Panc1 (cell line): ENCODE measurements around the gene ABHD14A. TPM values are rescaled to one million over a fixed set of nuclear protein-coding genes. Genes with fewer than 3 reads are reported as not detected.

ENCODE experiments used
- ATAC-seq: fragments of 200-7000 bp; cut with Tn5 transposase; 2 replicates; pipeline ENCODE4 v1.9.1; 2020; ENCODE audit warnings: mild to moderate bottlenecking, moderate library complexity
- BruUV-seq: library from RNA; stranded (reverse); fragments of 400-500 nt; replicated peaks from 2 replicates; lab custom pipeline; 2021; lab: Mats Ljungman, UMichigan
- CTCF ChIA-PET: fragments of 300-600 bp; sonication (Branson Sonifier 250); formaldehyde crosslinking; loops from one replicate; lab custom pipeline; 2022; ENCODE audit warnings: antibody characterized with exemption; lab: Charles Lee
- POLR2A ChIA-PET: fragments of 300-600 bp; sonication (Branson Sonifier 250); formaldehyde crosslinking; loops from one replicate; lab custom pipeline; 2022; ENCODE audit warnings: antibody characterized with exemption; lab: Charles Lee
- DNase-seq: peaks from one replicate; pipeline ENCODE4 v3.0.0-alpha.2; 2010; ENCODE audit warnings: low read depth, low spot score
- H3K27ac ChIP-seq: 2 replicates; pipeline ENCODE4 v1.5.1; 2011; ENCODE audit warnings: mild to moderate bottlenecking, low read length, inconsistent platforms
- H3K27me3 ChIP-seq: fragments of 200-500 bp; sonication (Bioruptor generic); 2 replicates; pipeline ENCODE4 v1.6.0; 2014; ENCODE audit warnings: low read length, inconsistent platforms; ENCODE audit not compliant: control insufficient read depth, insufficient read depth
- H3K36me3 ChIP-seq: fragments of 200-500 bp; sonication (Bioruptor generic); 2 replicates; pipeline ENCODE4 v1.5.1; 2014; ENCODE audit warnings: inconsistent platforms, mild to moderate bottlenecking, low read length, moderate library complexity; ENCODE audit not compliant: control insufficient read depth, insufficient read depth
- H3K4me1 ChIP-seq: 2 replicates; pipeline ENCODE4 v1.5.1; 2011; ENCODE audit warnings: inconsistent platforms, mild to moderate bottlenecking, low read length, moderate library complexity; ENCODE audit not compliant: control insufficient read depth, insufficient read depth
- H3K4me3 ChIP-seq, 2 experiments: 2 replicates each; pipeline ENCODE4 v1.5.1; 2011 to 2012; ENCODE audit warnings: low read depth in 2 of 2, low read length in 2 of 2, mild to moderate bottlenecking in 2 of 2, inconsistent platforms in 1 of 2, moderate library complexity in 1 of 2
- H3K9me3 ChIP-seq: fragments of 200-500 bp; sonication (Bioruptor generic); 2 replicates; pipeline ENCODE4 v1.5.1; 2014; ENCODE audit warnings: low read depth, mild to moderate bottlenecking, inconsistent platforms, low read length, moderate library complexity; ENCODE audit not compliant: control insufficient read depth, insufficient read depth
- POLR2AphosphoS5 ChIP-seq: IDR thresholded peaks from 2 replicates; pipeline ENCODE4 v1.6.1; 2012; ENCODE audit warnings: mild to moderate bottlenecking, low read depth, low read length, moderate library complexity
- SIN3A ChIP-seq: IDR thresholded peaks from 2 replicates; pipeline ENCODE4 v1.6.1; 2012; ENCODE audit warnings: low read depth, mild to moderate bottlenecking, low read length, moderate library complexity, borderline replicate concordance; ENCODE audit not compliant: insufficient read depth
- TCF7L2 ChIP-seq: IDR thresholded peaks from 2 replicates; pipeline ENCODE4 v1.6.1; 2011; ENCODE audit warnings: mild to moderate bottlenecking, low read depth, low read length, inconsistent platforms
- in situ Hi-C: cut with HindIII; loops from 2 replicates; pipeline ENCODE4 v1.10.0; 2016; ENCODE audit warnings: low sequenced_read_pairs, low pct_unique_long_range_greater_than_20kb
- intact Hi-C: fragments of 100-400 bp; cut with micrococcal nuclease; formaldehyde crosslinking; loops from one replicate; pipeline ENCODE4 v1.10.0; 2022; ENCODE audit not compliant: unreplicated experiment
- total RNA-seq: library from RNA; stranded (reverse); gene quantifications from one replicate; pipeline ENCODE4 v1.2.1, GENCODE V29; 2021; ENCODE audit not compliant: unreplicated experiment
- TF ChIP-seq, protein P1 (sequence below): fragments of 450-650 bp; IDR thresholded peaks from 2 replicates; pipeline ENCODE4 v1.5.1; 2017; ENCODE audit warnings: mild to moderate bottlenecking
- TF ChIP-seq, protein P2 (sequence below), 2 experiments: IDR thresholded peaks; 2 replicates each; pipeline ENCODE4 v1.6.1; 2011 to 2012; ENCODE audit warnings: low read depth in 2 of 2, control low read depth in 1 of 2, low read length in 1 of 2, mild to moderate bottlenecking in 1 of 2, moderate library complexity in 1 of 2; ENCODE audit not compliant: insufficient read depth in 1 of 2

ABHD14A gene
- total RNA-seq, 1 experiment from 2014 or later = 11.3 TPM

DNA sequence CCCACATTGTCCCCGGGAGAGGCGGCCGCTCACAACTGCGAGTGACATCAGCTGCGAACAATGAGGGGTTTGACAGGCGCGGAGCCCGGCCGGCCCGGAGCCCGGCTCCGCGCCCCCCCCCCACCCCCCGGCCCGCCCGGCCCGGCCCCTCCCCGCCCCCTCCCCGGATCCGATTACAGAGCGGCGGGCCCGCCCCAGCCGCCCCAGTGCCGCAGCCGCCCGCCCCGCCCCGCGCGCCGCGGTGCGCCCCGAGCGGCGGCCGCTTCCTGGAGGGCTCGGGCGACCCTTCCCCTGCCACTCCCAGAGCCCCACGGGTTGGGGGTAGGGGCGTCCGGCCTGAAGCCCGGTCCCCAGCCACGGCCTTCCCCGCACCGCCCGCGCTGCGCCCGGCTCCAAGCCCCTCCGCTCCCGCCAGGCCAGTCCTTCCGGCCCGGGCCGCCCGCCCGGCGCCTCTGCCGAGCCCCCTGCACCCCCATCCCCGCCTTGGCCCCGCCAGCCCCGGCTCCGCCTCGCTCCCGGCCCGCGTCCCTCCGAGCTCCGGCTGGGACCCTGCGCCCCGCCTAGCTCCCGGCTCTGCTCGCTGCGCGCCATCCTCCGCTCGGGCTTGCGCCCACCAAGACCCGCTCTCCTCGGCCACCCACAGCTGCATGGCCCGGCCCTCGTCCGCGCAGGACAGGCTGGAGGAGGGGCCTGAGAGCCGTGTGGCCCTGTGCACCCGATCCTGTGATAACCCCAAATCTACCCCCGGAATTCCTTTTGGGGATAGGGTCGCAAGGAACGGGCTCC, 7.3 kb upstream of the ABHD14A start, which contains the start of gene PCBP4:
PCBP4 (minus strand) TSS at position 71 of the 786 bp plus-strand sequence. CDS start 6,214 bp downstream, outside the sequence.
- ChIA-PET CTCF (interaction anchor here (0.6 kb wide), 2 partner anchors 17 to 37 kb away, joined by 3 to 8 read pairs; no protein-coding TSS in a partner anchor), POLR2A (interaction anchor here (1.2 kb wide), 1 partner anchor 245 kb away, joined by 3 read pairs; no protein-coding TSS in a partner anchor)
- Histone ChIP-seq H3K27me3 (no peaks in the 10 kb centered on the region), H3K36me3 (no peaks in the 10 kb centered on the region), H3K27ac (peak within 1 kb of the TSS; percentile 85), H3K4me1 (peaks cover 12% of the 10 kb centered on the region), H3K9me3 (no peaks in the 10 kb centered on the region), H3K4me3 (peak within 1 kb of the TSS; percentile 58 to 71)
- TF ChIP-seq TCF7L2 (no peak), SIN3A (0 out of 2 replicates have a peak, but pooled peaks have one; percentile 6), POLR2AphosphoS5 (peak; percentile 20; the same call in 1 of the 2 replicates)
- TF ChIP-seq, protein P1, sequence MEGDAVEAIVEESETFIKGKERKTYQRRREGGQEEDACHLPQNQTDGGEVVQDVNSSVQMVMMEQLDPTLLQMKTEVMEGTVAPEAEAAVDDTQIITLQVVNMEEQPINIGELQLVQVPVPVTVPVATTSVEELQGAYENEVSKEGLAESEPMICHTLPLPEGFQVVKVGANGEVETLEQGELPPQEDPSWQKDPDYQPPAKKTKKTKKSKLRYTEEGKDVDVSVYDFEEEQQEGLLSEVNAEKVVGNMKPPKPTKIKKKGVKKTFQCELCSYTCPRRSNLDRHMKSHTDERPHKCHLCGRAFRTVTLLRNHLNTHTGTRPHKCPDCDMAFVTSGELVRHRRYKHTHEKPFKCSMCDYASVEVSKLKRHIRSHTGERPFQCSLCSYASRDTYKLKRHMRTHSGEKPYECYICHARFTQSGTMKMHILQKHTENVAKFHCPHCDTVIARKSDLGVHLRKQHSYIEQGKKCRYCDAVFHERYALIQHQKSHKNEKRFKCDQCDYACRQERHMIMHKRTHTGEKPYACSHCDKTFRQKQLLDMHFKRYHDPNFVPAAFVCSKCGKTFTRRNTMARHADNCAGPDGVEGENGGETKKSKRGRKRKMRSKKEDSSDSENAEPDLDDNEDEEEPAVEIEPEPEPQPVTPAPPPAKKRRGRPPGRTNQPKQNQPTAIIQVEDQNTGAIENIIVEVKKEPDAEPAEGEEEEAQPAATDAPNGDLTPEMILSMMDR = no peak
- TF ChIP-seq, protein P2, sequence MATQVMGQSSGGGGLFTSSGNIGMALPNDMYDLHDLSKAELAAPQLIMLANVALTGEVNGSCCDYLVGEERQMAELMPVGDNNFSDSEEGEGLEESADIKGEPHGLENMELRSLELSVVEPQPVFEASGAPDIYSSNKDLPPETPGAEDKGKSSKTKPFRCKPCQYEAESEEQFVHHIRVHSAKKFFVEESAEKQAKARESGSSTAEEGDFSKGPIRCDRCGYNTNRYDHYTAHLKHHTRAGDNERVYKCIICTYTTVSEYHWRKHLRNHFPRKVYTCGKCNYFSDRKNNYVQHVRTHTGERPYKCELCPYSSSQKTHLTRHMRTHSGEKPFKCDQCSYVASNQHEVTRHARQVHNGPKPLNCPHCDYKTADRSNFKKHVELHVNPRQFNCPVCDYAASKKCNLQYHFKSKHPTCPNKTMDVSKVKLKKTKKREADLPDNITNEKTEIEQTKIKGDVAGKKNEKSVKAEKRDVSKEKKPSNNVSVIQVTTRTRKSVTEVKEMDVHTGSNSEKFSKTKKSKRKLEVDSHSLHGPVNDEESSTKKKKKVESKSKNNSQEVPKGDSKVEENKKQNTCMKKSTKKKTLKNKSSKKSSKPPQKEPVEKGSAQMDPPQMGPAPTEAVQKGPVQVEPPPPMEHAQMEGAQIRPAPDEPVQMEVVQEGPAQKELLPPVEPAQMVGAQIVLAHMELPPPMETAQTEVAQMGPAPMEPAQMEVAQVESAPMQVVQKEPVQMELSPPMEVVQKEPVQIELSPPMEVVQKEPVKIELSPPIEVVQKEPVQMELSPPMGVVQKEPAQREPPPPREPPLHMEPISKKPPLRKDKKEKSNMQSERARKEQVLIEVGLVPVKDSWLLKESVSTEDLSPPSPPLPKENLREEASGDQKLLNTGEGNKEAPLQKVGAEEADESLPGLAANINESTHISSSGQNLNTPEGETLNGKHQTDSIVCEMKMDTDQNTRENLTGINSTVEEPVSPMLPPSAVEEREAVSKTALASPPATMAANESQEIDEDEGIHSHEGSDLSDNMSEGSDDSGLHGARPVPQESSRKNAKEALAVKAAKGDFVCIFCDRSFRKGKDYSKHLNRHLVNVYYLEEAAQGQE (IDR thresholded peaks at IDR 0.05; ENCODE audit: insufficient read depth in 1 of 2, low read depth in 2 of 2, low read length in 1 of 2) = no peak
- in situ Hi-C loops = no loop called here
- ATAC-seq = peak; percentile 77
- intact Hi-C loops = no loop called here
- BruUV-seq = no TSS peak
- no peak for DNase-seq

DNA sequence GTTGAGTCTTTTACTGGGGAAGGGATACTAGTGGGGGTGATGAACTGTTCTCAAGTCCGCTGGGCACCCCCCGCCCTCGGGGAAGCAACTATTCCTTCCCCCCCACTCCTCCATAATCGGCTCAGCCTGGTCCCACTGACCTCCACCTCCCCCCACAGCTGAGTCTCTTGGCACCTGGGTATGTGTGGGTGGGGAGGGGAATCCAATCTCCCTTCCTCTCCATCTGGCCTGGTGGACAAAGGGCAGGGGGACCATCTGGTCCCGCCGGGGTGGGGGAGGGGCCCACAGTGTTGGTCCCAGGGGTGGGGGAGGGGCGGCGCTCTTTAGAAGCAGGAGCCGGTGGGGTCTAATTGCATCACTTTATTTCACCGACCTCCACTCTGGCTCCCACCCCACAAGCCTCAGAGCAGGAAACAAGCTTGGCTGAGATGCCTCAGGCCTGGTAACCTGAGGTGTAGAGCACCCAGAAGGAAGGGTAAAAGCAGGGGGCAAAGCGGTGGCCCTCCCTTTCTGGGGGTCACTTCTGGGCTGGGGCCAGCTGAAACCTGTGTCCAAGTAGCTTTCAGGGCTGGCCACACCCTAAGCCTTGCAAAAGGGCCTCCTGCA, 6.6 kb upstream of the ABHD14A start:
- Histone ChIP-seq H3K4me3 (peak overlapping the region; percentile 57 to 61), H3K4me1 (peaks cover 12% of the 10 kb centered on the region), H3K36me3 (no peaks in the 10 kb centered on the region), H3K27ac (peak overlapping the region; percentile 85), H3K9me3 (no peaks in the 10 kb centered on the region), H3K27me3 (no peaks in the 10 kb centered on the region)
- DNase-seq = no peak
- TF ChIP-seq, protein P1 = no peak
- TF ChIP-seq, protein P2 (IDR thresholded peaks at IDR 0.05; ENCODE audit: insufficient read depth in 1 of 2, low read depth in 2 of 2, low read length in 1 of 2) = no peak
- no peak for TF ChIP-seq POLR2AphosphoS5
- no peak for TF ChIP-seq SIN3A
- no peak for TF ChIP-seq TCF7L2
- CTCF ChIA-PET = interaction anchor here (0.6 to 1.0 kb wide), 2 partner anchors 15 to 36 kb away, joined by 3 read pairs; no protein-coding TSS in a partner anchor
- BruUV-seq = no TSS peak
- POLR2A ChIA-PET = no interaction called here
- intact Hi-C loops (no loop called here), in situ Hi-C loops (no loop called here)
- peak; percentile 33; the same call in 1 of the 2 replicates for ATAC-seq
